Measurements from ENCODE around the gene DLGAP1.

DLGAP1 gene

DNA sequence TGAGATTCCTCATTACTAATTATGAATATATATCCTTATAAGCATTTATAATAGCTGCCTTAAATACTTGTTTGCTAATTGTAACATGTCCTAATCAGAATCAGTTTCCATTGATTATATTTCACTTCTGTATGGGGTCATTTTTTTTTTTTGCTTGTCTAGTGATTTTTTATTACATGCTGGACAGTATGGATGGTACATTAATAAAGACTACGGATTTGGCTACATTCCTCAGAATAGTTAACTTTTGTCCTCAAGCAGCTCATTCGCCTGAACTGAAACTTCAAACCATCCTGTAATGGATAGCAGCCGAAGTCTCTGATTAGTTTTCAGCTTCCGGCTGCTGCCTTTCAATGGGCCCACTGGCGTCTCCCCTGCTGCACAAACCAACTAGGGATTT lies 993.4 kb downstream of the DLGAP1 start:
- no CpG with 5 or more reads among the region's 5 CpGs for WGBS, 2 donors (ENCODE audit: extremely low coverage in 2 of 2, insufficient read length in 2 of 2, insufficient replicate concordance in 1 of 2)
- H4K8ac ChIP-seq (ENCODE audit: low read depth, low read length), result no peak overlapping the region
- no peak overlapping the region for H3K23ac ChIP-seq (ENCODE audit: low read depth, low read length, poor library complexity)
- H2BK5ac ChIP-seq (ENCODE audit: low read length), result no peak overlapping the region
- no peak overlapping the region for H4K91ac ChIP-seq (ENCODE audit: low read depth, low read length, poor library complexity)
- H2AK5ac ChIP-seq (ENCODE audit: low read depth, low read length), result no peak overlapping the region
- no peak overlapping the region for H2BK12ac ChIP-seq (ENCODE audit: low read length)
- peaks cover 10 to 56% of the 10 kb centered on the region in 2 donors for H3K36me3 ChIP-seq (replicated peaks in 1 of 2; ENCODE audit: control insufficient read depth in 2 of 2, insufficient read depth in 2 of 2, low read length in 2 of 2)
- no peaks in the 10 kb centered on the region for H3K27me3 ChIP-seq (ENCODE audit: control insufficient read depth in 3 of 3, insufficient read depth in 3 of 3, low read depth in 1 of 3, low read length in 3 of 3)
- H3K9me3 ChIP-seq (replicated peaks in 1 of 2; ENCODE audit: control insufficient read depth in 2 of 2, insufficient read depth in 1 of 2, low read depth in 1 of 2, low read length in 2 of 2), result peaks cover 0 to 52% of the 10 kb centered on the region in 2 donors
- H2BK15ac ChIP-seq (ENCODE audit: low read length), result no peak overlapping the region
- H2AFZ ChIP-seq (ENCODE audit: low read length), result no peak overlapping the region
- no peak overlapping the region for H3K4me2 ChIP-seq (ENCODE audit: insufficient read depth, low read length, poor library complexity, severe bottlenecking)
- H3K14ac ChIP-seq (ENCODE audit: low read length), result no peak overlapping the region
- H3K18ac ChIP-seq (ENCODE audit: low read length), result no peak overlapping the region
- peaks cover 1 to 16% of the 10 kb centered on the region in 2 donors for H3K4me1 ChIP-seq (ENCODE audit: control insufficient read depth in 2 of 2, insufficient read depth in 1 of 2, low read depth in 1 of 2, low read length in 2 of 2)
- no peak overlapping the region for H2BK120ac ChIP-seq (ENCODE audit: low read depth, low read length)
- no peak overlapping the region for H3K9ac ChIP-seq (ENCODE audit: low read depth, low read length, poor library complexity)
- no peak overlapping the region for H3K4me3 ChIP-seq (ENCODE audit: low read length in 2 of 2)
- DNase-seq (ENCODE audit: low spot score), result no peak
- no peak overlapping the region for H3K4ac ChIP-seq (ENCODE audit: low read length)
- H3K27ac ChIP-seq (replicated peaks; ENCODE audit: low read length), result no peak overlapping the region
- no peaks in the 10 kb centered on the region for H3K79me1 ChIP-seq (ENCODE audit: low read depth, low read length)

DNA sequence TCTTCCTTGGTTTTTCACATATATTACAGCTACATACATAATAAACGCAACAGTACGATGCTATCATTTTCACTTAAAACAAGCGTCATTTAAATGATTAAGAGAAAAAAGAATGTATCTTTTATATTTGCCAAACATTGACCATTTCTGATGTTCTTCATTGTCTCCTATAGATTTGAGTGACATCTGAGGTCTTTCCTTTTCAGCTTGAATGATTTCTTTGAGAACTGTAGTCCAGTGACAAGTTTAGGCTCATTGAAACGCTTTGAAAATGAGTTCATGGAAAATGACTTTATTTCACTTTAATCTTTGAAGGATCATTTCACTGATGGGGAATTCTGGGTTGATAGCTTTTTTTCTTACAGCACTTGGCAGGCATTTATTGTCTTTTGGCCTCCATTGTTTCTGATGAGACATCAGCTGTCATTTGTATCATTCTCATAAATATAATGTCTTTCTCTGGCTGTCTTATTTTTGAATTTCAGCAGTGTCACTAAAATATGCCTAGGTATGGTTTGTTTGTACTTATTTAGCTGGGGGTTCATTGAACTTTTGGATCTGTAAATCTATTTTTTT lies 994.2 kb downstream of the DLGAP1 start:
- Histone ChIP-seq H3K36me3 (replicated peaks in 1 of 2; ENCODE audit: control insufficient read depth in 2 of 2, insufficient read depth in 2 of 2, low read length in 2 of 2) (peaks cover 15 to 64% of the 10 kb centered on the region in 2 donors), H3K4me1 (ENCODE audit: control insufficient read depth in 2 of 2, insufficient read depth in 1 of 2, low read depth in 1 of 2, low read length in 2 of 2) (peaks cover 6 to 14% of the 10 kb centered on the region in 2 donors)
- WGBS, 2 donors (ENCODE audit: extremely low coverage in 2 of 2, insufficient read length in 2 of 2, insufficient replicate concordance in 1 of 2), result no CpG with 5 or more reads among the region's 4 CpGs

DNA sequence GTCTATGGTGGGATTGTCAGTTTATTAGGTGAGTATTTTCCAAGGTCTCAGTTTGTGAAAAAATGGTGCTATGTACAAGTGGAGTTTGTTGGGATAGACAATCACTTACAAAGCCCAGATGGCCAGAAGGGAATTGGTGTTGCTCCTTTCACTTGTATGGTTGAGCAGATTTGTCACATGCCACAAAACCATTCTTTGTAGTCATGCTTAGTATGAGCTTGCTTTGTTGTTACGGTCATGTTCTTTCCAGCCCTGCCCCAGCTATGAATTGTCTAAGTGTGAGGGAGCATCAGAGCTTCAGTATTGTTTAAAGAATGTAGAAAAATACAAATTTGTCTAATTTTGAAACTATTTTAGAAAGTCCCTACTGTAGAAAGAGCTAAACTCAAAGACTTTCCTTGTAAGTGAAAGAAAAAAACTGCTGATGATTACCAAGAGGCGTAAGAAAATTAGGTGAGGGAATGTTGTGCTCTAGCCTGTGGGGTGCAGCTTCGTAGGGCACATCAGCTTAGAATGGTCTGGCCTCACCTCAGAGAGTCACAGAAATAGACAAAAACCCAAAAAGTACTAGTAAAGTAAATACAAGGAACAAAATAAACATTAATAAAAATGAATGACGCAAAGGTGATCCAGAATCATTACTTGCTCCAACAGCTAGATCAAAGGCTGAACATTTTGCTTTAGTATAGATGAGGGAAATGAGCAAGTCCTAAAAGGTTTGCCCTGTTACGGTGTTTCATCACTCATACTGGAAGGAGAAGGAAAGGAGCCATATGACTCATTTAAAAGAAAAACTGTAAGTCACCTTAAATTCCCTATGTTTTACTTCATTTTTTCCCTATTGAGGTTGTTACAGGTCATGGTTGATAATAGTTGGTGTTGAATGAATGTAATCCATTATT lies 995.9 kb downstream of the DLGAP1 start:
- WGBS, 2 donors (ENCODE audit: extremely low coverage in 2 of 2, insufficient read length in 2 of 2, insufficient replicate concordance in 1 of 2), result no CpG with 5 or more reads among the region's 5 CpGs

More for the DNA sequence above, 994.2 kb downstream of the DLGAP1 start:
- Histone ChIP-seq H3K9ac (ENCODE audit: low read depth, low read length, poor library complexity) (no peak overlapping the region), H4K91ac (ENCODE audit: low read depth, low read length, poor library complexity) (no peak overlapping the region), H2BK12ac (ENCODE audit: low read length) (no peak overlapping the region), H4K8ac (ENCODE audit: low read depth, low read length) (no peak overlapping the region), H3K27ac (replicated peaks; ENCODE audit: low read length) (no peak overlapping the region), H3K23ac (ENCODE audit: low read depth, low read length, poor library complexity) (no peak overlapping the region), H2BK15ac (ENCODE audit: low read length) (no peak overlapping the region), H3K14ac (ENCODE audit: low read length) (no peak overlapping the region), H3K18ac (ENCODE audit: low read length) (no peak overlapping the region), H3K27me3 (ENCODE audit: control insufficient read depth in 3 of 3, insufficient read depth in 3 of 3, low read depth in 1 of 3, low read length in 3 of 3) (no peaks in the 10 kb centered on the region), H3K79me1 (ENCODE audit: low read depth, low read length) (peaks cover 1% of the 10 kb centered on the region), H2AK5ac (ENCODE audit: low read depth, low read length) (no peak overlapping the region), H3K4ac (ENCODE audit: low read length) (no peak overlapping the region), H2AFZ (ENCODE audit: low read length) (no peak overlapping the region), H2BK120ac (ENCODE audit: low read depth, low read length) (no peak overlapping the region), H3K4me3 (ENCODE audit: low read length in 2 of 2) (no peak overlapping the region), H3K4me2 (ENCODE audit: insufficient read depth, low read length, poor library complexity, severe bottlenecking) (no peak overlapping the region), H2BK5ac (ENCODE audit: low read length) (no peak overlapping the region), H3K9me3 (replicated peaks in 1 of 2; ENCODE audit: control insufficient read depth in 2 of 2, insufficient read depth in 1 of 2, low read depth in 1 of 2, low read length in 2 of 2) (peaks cover 0 to 52% of the 10 kb centered on the region in 2 donors)
- no peak for DNase-seq (ENCODE audit: low spot score)

DNA sequence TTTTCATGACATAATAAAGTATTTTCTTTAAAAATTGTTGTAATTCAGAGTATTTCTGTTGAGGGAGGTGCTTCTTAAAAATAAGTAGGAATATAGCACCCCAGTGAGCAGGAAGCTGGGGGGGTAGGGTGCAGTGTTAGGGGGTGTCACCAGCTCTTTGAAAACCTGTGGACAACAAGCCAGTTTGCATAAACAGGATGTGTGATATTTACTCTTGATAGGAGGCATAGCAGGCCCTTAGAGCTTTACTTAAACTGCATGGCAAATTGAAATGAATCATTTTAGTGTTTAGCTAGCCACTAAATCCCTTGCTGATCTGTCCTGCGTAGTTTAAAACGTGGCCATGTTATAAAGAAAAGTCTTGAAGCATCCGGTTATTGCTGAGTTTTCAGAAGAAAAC lies 996.7 kb downstream of the DLGAP1 start:
- DNase-seq (ENCODE audit: low spot score), result no peak
- no peak overlapping the region for H3K4me3 ChIP-seq (ENCODE audit: low read length in 2 of 2)
- H3K9me3 ChIP-seq (replicated peaks in 1 of 2; ENCODE audit: control insufficient read depth in 2 of 2, insufficient read depth in 1 of 2, low read depth in 1 of 2, low read length in 2 of 2), result peaks cover 0 to 52% of the 10 kb centered on the region in 2 donors
- H3K4me2 ChIP-seq (ENCODE audit: insufficient read depth, low read length, poor library complexity, severe bottlenecking), result no peak overlapping the region
- H3K27ac ChIP-seq (replicated peaks; ENCODE audit: low read length), result no peak overlapping the region
- no peak overlapping the region for H2BK5ac ChIP-seq (ENCODE audit: low read length)
- no peak overlapping the region for H3K14ac ChIP-seq (ENCODE audit: low read length)
- H2BK15ac ChIP-seq (ENCODE audit: low read length), result no peak overlapping the region
- H3K4me1 ChIP-seq (ENCODE audit: control insufficient read depth in 2 of 2, insufficient read depth in 1 of 2, low read depth in 1 of 2, low read length in 2 of 2), result peaks cover 8 to 25% of the 10 kb centered on the region in 2 donors
- H2AFZ ChIP-seq (ENCODE audit: low read length), result no peak overlapping the region
- H2BK12ac ChIP-seq (ENCODE audit: low read length), result no peak overlapping the region
- no peak overlapping the region for H3K4ac ChIP-seq (ENCODE audit: low read length)
- H3K18ac ChIP-seq (ENCODE audit: low read length), result no peak overlapping the region
- H3K79me1 ChIP-seq (ENCODE audit: low read depth, low read length), result peaks cover 1% of the 10 kb centered on the region
- no peak overlapping the region for H2BK120ac ChIP-seq (ENCODE audit: low read depth, low read length)
- no CpG with 5 or more reads among the region's 3 CpGs for WGBS, 2 donors (ENCODE audit: extremely low coverage in 2 of 2, insufficient read length in 2 of 2, insufficient replicate concordance in 1 of 2)
- H2AK5ac ChIP-seq (ENCODE audit: low read depth, low read length), result no peak overlapping the region
- H4K91ac ChIP-seq (ENCODE audit: low read depth, low read length, poor library complexity), result no peak overlapping the region
- H3K23ac ChIP-seq (ENCODE audit: low read depth, low read length, poor library complexity), result no peak overlapping the region
- no peaks in the 10 kb centered on the region for H3K27me3 ChIP-seq (ENCODE audit: control insufficient read depth in 3 of 3, insufficient read depth in 3 of 3, low read depth in 1 of 3, low read length in 3 of 3)
- H4K8ac ChIP-seq (ENCODE audit: low read depth, low read length), result no peak overlapping the region
- H3K36me3 ChIP-seq (replicated peaks in 1 of 2; ENCODE audit: control insufficient read depth in 2 of 2, insufficient read depth in 2 of 2, low read length in 2 of 2), result peaks cover 15 to 71% of the 10 kb centered on the region in 2 donors
- H3K9ac ChIP-seq (ENCODE audit: low read depth, low read length, poor library complexity), result no peak overlapping the region

More for the DNA sequence above, 995.9 kb downstream of the DLGAP1 start:
- Histone ChIP-seq H3K4ac (ENCODE audit: low read length) (no peak overlapping the region), H2BK120ac (ENCODE audit: low read depth, low read length) (no peak overlapping the region), H4K91ac (ENCODE audit: low read depth, low read length, poor library complexity) (no peak overlapping the region), H2AK5ac (ENCODE audit: low read depth, low read length) (no peak overlapping the region), H3K23ac (ENCODE audit: low read depth, low read length, poor library complexity) (no peak overlapping the region), H3K18ac (ENCODE audit: low read length) (no peak overlapping the region), H2BK12ac (ENCODE audit: low read length) (no peak overlapping the region), H2BK15ac (ENCODE audit: low read length) (no peak overlapping the region), H3K14ac (ENCODE audit: low read length) (no peak overlapping the region), H3K27ac (replicated peaks; ENCODE audit: low read length) (no peak overlapping the region), H3K9me3 (replicated peaks in 1 of 2; ENCODE audit: control insufficient read depth in 2 of 2, insufficient read depth in 1 of 2, low read depth in 1 of 2, low read length in 2 of 2) (peaks cover 0 to 52% of the 10 kb centered on the region in 2 donors), H3K4me3 (ENCODE audit: low read length in 2 of 2) (no peak overlapping the region), H3K4me2 (ENCODE audit: insufficient read depth, low read length, poor library complexity, severe bottlenecking) (no peak overlapping the region), H3K9ac (ENCODE audit: low read depth, low read length, poor library complexity) (no peak overlapping the region), H2AFZ (ENCODE audit: low read length) (no peak overlapping the region), H4K8ac (ENCODE audit: low read depth, low read length) (no peak overlapping the region), H2BK5ac (ENCODE audit: low read length) (no peak overlapping the region), H3K36me3 (replicated peaks in 1 of 2; ENCODE audit: control insufficient read depth in 2 of 2, insufficient read depth in 2 of 2, low read length in 2 of 2) (peaks cover 15 to 71% of the 10 kb centered on the region in 2 donors), H3K79me1 (ENCODE audit: low read depth, low read length) (peaks cover 1% of the 10 kb centered on the region), H3K4me1 (ENCODE audit: control insufficient read depth in 2 of 2, insufficient read depth in 1 of 2, low read depth in 1 of 2, low read length in 2 of 2) (peaks cover 8 to 25% of the 10 kb centered on the region in 2 donors), H3K27me3 (ENCODE audit: control insufficient read depth in 3 of 3, insufficient read depth in 3 of 3, low read depth in 1 of 3, low read length in 3 of 3) (no peaks in the 10 kb centered on the region)
- DNase-seq (ENCODE audit: low spot score), result no peak

All from neuronal stem cell (in vitro differentiated cells).